Coronary artery (tissue), 2 donors: ENCODE results near the gene RBM17.
"Not testable (repeated sequence)": the region's sequence is repeated elsewhere in the genome, so short reads cannot be mapped to it uniquely, and the experiment has no call there.

Experiments
- DNase-seq: peaks from one replicate; pipeline ENCODE4 v3.0.0-alpha.2; 2017; ENCODE audit warnings: low spot score
- H3K27ac ChIP-seq, 2 donors: fragments of 200-600 bp; sonication (generic); one replicate each; pipeline ENCODE4 v1.5.1; 2016 to 2019
- H3K4me3 ChIP-seq: fragments of 200-600 bp; sonication (generic); 2 replicates; pipeline ENCODE4 v1.5.1; 2016; ENCODE audit warnings: mild to moderate bottlenecking, moderate library complexity
- CTCF ChIP-seq: fragments of 200-600 bp; sonication (generic); IDR thresholded peaks from one replicate; pipeline ENCODE4 v1.5.1; 2019; ENCODE audit warnings: antibody characterized with exemption

Gene RBM17

GRCh38 chr10:6136215-6137201, 47.7 kb downstream of the RBM17 start:
- H3K4me3 ChIP-seq, result no peak overlapping the region
- no peak for DNase-seq
- TF ChIP-seq CTCF, result no peak
- no peak overlapping the region for H3K27ac ChIP-seq

GRCh38 chr10:6138456-6138855, 49.6 kb downstream of the RBM17 start:
- H3K27ac ChIP-seq, result no peak overlapping the region
- DNase-seq, result no peak
- no peak for TF ChIP-seq CTCF
- no peak overlapping the region for H3K4me3 ChIP-seq

- H3K4me3 ChIP-seq, result no peak overlapping the region
- no peak overlapping the region for H3K27ac ChIP-seq
- no peak for TF ChIP-seq CTCF
- DNase-seq, result no peak
These were observed 50.6 kb downstream of the RBM17 start for GRCh38 chr10:6139470-6139869.

GRCh38 chr10:6140141-6140841, 51.5 kb downstream of the RBM17 start:
- H3K4me3 ChIP-seq, result peak overlapping the region; percentile 70

GRCh38 chr10:6140965-6141295, 52.1 kb downstream of the RBM17 start:
- Histone ChIP-seq H3K4me3 (peak overlapping the region; percentile 70), H3K27ac (peak overlapping the region; percentile 44 to 77)
- DNase-seq, result no peak
- TF ChIP-seq CTCF, result no peak

More at GRCh38 chr10:6140141-6140841, 51.5 kb downstream of the RBM17 start:
- H3K27ac ChIP-seq, result no peak overlapping the region
- no peak for DNase-seq
- TF ChIP-seq CTCF, result no peak

GRCh38 chr10:6141296-6142151, 52.7 kb downstream of the RBM17 start:
- Histone ChIP-seq H3K27ac (peak overlapping the region; percentile 44 to 77), H3K4me3 (peak overlapping the region; percentile 70)
- TF ChIP-seq CTCF, result no peak
- DNase-seq, result no peak

GRCh38 chr10:6142186-6142585, 53.4 kb downstream of the RBM17 start:
- H3K4me3 ChIP-seq, result peak overlapping the region; percentile 70

More at GRCh38 chr10:6142186-6142585, 53.4 kb downstream of the RBM17 start:
- peak overlapping the region; percentile 44 to 77 for H3K27ac ChIP-seq
- not testable (repeated sequence) for DNase-seq
